H54 (cell line): ENCODE measurements around the gene MACO1.

Source experiments
- DNase-seq: peaks from one replicate; pipeline ENCODE4 v3.0.0; 2011; ENCODE audit warnings: low spot score, mixed read lengths; ENCODE audit not compliant: insufficient read length
- FAIRE-seq: peaks from 3 replicates; lab custom pipeline; 2011; peaks lifted over from hg19 to GRCh38; lab: Jason Lieb, UNC
- POLR2A ChIP-seq: IDR thresholded peaks from 2 replicates; pipeline ENCODE4 v1.6.1; 2011; ENCODE audit warnings: low read depth, mild to moderate bottlenecking, low read length

MACO1 gene

DNA sequence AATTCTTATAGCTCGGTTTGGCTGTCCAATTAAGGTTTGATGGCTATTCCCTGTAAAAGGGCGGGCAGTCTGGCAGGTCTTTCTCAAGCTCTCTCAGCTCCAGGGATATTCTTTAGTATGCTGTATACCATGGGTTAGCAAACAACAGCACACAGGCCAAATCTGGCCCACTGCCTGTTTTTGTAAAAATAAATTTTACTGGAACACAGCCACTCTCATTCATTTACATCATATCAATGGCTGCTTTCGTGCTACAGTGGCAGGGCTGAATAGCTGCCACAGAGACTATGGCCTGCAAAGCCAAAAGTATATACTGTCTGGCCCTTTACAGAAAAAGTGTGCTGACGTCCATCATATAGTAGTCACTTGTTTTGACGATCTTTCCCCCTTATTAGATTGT, 32.0 kb downstream of the MACO1 start:
- DNase-seq: no peak
- no peak for FAIRE-seq
- no peak for TF ChIP-seq POLR2A

DNA sequence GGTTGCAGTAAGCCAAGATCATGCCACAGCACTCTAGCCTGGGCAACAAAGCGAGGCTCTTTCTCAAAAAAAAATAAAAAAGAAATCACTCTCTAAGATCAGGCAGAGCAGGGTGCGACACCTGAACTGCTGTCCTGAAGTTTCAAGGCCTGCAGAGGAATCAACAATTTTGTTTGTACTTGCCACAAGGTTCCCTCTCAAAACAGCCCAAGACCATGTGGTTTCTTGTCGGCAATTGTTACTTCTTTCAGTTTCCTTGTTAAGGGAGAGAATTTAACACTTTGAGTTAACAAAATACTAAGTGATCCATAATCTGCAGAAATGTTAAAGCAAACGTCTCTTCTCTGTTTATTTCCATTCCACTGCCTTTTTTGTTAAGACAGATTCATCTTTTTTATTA, 36.5 kb downstream of the MACO1 start:
- FAIRE-seq: no peak
- DNase-seq: no peak
- TF ChIP-seq POLR2A: no peak

DNA sequence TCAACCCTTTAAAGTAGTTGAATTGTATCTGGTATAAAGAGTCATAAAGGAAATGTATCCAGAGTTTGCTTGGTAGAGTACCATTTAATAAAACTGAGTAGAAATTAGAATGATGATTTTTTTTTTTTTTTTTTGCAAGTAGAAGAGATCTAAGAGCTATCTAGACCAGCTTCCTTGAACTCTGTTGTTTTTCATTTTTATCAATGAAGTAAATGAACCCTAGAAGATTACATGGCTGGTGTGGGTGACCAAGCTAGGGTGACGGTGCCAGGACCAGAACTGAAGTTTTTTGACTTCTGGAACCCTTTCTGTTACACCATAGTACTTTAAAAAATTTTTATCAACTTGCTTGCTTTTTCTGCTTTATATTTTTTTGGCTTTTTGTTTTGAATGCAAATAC, 36.9 kb downstream of the MACO1 start:
- DNase-seq (no peak), FAIRE-seq (no peak)
- no peak for TF ChIP-seq POLR2A

DNA sequence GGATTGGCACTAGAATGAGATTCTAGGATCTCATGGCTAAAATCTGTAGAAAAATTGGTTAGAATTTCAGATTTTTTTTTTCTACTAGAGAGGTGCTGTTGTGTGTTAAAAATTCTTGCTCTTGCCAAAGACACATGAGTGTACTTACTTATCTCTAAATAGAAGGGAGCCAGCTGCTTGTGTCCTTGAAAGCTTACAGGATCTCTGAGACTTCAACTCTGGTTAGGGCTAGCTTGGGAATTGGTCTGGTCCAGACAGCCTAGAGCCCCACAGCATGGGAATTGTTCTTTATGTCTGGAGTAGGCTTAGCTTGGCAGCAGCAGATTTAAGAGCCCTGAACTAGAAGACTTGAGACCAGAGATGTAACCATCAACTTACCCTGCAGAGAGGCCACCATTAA, 37.3 kb downstream of the MACO1 start:
- TF ChIP-seq POLR2A: no peak
- FAIRE-seq (no peak), DNase-seq (no peak)

DNA sequence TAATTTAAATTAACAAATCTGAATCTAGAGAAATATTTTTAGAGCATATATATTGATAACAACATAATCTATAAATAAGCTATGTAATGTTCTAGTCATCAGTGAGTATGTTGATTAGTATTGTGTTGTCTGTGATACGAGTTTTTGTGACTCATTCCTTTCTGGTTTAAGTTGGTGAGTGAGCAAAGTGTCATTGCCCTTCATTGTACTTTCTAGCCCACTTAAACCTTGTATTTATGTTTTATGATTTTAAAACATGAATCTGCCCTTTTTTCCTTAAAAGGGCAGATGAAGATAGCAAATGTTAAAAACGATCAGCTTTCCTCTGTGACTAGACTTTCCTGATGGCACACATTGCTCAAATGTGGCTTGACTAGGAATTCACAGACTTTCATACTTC, 38.5 kb downstream of the MACO1 start:
- peak; percentile 9 for DNase-seq
- no peak for TF ChIP-seq POLR2A
- FAIRE-seq: peak; percentile 60

DNA sequence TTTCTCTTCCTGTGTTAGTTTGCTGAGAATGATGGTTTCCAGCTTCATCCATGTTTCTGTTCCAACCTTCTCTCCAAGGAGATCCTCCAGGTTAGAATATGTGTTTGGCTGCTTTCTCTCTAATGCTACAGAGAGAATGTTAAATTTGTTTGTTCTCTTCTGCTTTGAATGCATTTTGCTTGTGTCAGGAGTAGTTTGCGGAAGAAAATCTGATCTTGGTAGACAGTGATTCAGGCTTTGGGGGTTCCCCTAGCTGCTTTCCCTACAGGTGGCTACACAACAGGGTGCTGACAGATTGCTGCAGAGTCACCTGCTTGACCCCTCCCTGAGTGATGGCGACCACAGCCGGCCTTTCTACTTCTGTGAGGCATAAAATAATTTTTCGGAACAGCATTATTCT, 41.8 kb downstream of the MACO1 start:
- DNase-seq (no peak), FAIRE-seq (no peak)
- TF ChIP-seq POLR2A: no peak

DNA sequence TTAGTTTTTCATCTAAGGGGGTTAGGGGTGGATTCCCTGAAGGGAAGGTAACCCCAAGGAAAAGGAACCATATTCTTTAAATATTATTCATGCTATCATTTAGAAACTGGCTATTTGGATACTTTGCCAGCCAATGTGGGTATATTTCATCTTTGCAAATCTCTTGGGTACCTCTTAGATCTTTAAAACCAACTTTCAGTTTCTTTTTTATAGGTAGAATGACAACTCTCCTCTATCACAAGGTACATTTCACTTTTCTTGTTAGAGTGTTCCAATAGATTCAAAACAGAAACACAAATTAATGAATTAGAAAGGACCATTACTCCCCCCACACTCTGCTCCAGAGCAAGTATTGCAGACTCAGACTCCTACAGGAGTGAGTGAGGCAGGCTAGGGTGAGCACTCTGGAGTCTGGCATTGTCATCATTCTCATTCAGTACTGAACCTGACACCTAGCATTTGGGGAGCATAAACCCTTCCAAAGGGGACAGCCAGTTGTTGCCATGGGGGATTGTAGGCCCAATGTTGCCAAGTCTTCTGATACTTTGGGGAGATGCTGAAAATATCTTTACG, 43.0 kb downstream of the MACO1 start:
- no peak for TF ChIP-seq POLR2A
- FAIRE-seq (no peak), DNase-seq (no peak)

DNA sequence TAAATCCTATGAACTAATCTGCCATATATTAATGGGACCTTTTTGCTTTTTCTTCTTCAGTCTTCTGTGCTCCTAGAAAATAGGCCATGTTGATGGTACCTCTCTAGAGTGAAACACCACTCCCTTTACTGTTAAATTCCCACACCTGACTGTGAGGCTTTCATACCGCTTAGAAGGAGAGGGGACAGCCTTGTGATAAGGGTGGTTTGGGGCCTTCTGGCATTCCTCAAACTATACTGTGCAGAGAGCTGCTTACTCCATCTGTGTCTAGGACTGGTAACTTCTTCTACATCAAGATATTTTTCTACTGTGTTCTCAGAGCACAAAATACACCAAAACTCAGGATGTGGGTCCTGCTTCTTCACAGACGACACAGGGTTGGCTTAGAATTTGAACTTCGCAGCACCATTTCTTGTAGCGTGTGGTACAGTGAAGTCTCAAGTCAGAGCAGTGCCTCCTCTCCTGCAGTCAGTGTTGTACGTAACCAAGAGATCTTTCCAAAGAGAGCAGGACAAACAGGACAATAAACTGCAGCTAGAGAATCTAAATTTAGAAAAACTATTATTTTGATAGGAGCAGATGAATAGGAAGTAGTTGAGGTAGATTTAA, 43.8 kb downstream of the MACO1 start:
- no peak for FAIRE-seq

DNA sequence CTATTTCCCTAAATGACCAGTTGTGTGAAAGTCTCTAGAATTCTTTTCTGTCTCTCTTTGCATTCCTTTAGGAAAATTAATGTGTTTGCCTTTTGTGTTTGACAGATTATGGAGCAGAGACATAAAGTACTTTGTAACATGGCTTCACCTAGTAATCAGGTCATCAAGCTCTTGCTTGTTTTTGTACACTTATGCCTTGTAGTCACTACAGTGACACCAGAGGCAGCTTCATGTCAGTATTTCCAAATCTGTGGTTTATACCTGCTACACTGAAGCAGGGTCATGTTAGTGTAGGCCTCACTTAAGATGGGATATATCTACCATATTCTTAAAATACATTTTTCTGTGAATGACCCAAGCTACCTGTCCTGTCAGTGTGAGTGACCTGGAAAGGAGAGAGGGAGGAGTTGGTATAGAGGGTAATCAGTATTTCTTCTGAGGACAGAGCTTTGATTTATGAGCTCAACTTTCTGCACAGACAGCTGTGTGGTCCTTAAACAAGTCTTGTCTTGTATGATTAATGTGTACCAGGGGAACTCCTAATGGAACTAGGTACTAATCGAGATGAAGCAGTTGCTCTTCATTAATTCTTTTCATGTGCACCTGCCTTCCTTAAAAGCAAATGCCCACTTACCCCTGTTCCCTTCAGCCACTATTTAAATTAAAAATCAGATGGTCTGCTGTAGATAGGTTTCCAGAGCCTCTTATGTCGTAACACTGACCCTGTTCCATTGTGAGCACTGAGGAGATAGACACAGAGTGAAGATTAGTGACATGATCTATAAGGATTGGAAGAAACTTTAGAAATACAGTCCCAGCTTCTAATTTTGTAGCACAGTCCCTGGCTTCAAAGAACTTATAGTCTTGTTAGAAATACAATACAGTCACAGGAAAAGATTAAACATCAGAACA, 45.7 kb downstream of the MACO1 start:
- FAIRE-seq: no peak
- TF ChIP-seq POLR2A: no peak
- DNase-seq: no peak

More for the DNA sequence above, 43.8 kb downstream of the MACO1 start:
- TF ChIP-seq POLR2A: no peak
- DNase-seq: no peak

DNA sequence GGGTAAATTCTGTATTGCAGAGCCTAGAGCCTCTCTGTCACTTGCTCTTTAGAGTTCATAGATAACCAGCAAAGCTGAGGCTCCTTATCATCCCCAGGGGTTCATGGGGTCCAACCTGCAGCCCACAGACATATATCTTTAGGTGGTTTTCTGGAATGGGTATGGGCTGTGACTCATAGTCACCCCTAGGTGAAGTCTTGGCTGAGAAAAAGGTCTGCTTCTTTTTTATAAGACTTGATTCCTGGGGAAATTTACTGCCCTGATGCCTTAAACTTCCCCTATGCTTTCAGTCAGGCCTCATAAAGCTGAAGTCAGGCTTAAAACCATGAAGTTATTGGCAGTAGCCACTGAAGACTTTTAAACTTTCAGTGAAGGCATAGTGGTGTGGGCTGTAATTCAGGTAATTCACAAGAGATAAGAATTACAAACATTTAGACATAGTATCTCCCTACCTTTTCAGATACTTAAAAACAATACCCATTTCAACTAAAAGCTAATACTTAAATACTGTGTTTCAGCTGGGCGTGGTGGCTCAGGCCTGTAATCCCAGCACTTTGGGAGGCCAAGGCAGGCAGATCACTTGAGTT, 46.8 kb downstream of the MACO1 start:
- no peak for TF ChIP-seq POLR2A
- DNase-seq (no peak), FAIRE-seq (no peak)

DNA sequence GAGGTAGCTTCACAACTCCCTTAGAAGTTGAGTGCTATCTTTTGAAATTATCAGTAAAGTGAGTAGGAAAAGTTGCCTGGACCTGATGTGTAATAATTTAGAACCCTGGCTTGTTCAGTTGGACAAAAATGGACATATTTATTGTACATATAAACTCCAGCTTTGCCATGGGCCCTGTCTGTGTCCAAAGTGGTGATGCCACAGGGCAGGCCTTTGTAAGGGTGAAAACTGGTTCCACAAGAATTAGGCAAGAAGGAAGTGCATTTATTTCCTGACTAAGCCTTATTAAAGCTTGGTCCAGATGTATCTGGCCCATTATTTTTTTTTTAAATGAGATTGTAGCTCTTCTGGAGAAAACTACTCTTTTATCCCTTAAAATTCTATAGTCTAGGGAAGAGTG, 47.9 kb downstream of the MACO1 start:
- no peak for DNase-seq
- no peak for FAIRE-seq
- no peak for TF ChIP-seq POLR2A

DNA sequence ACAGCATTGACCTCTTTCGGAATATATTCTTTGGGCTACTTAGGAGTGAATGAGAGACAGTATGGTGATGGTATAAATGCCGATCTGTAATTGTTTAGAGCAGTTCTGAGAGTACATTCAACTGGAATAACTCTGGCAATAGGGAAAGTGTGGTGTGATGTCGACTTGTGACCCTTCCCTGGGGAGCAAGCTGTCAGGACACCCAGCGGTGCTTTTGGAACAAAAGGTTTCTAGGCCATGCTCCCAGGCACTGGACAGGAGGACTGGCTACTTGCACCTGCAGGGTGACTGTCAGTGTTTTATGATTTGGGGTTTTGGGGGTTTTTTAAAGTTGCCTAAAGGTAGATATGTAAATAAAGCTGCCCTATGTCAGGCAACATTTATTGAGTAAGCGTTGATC, 50.9 kb downstream of the MACO1 start:
- no peak for FAIRE-seq
- no peak for TF ChIP-seq POLR2A
- no peak for DNase-seq

DNA sequence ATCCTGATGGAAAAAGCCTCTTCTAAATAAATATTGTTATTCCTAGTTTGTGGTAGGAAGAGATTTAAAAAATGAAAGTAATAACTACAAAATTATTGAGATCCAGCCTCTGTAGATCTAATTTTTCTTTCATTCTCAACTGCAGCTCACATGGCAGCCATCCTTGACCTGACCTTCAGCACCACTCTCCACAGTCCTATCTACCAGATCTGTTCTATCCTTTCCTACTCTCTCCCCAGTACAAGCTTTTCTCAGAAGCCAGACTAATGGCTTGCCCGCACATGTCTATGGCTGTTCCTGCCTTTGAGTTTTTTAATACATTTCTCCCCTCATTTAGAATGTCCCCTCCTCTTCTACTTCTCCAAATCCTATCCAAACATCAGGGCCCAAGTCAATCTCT, 51.5 kb downstream of the MACO1 start:
- no peak for DNase-seq
- TF ChIP-seq POLR2A: no peak
- FAIRE-seq: no peak

DNA sequence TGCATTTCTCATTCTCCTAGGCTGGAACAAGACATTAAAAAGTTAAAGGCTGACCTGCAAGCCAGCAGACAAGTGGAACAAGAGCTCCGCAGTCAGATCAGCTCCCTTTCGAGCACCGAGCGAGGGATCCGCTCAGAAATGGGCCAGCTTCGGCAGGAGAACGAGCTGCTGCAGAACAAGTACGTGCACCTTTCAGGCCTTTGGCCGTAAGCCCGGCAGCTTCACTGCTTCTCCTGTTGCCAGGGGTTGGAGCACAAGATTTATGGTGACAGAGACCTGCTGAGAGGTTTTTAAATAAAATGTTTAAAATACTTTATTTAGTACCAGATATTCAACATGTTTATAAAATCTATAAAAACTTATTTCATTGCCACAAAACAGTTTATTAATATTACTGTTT, 53.4 kb downstream of the MACO1 start:
- FAIRE-seq (no peak), DNase-seq (no peak)
- TF ChIP-seq POLR2A: no peak
